IMR-90 (cell line): ENCODE measurements around the gene FBXW12.
"Not testable (repeated sequence)": the region's sequence is repeated elsewhere in the genome, so short reads cannot be mapped to it uniquely, and the experiment has no call there.

Experiments
- POLR2A ChIP-seq: IDR thresholded peaks from 2 replicates; pipeline ENCODE4 v1.6.1; 2012; ENCODE audit warnings: mild to moderate bottlenecking, low read depth, low read length
- TF ChIP-seq, protein P1 (sequence below): conservative IDR thresholded peaks from 2 replicates; pipeline ENCODE4 v1.5.1; 2012; ENCODE audit warnings: mild to moderate bottlenecking, low read depth, low read length, improper control_type of control experiment

GRCh38 chr3:48335286-48335685, 36.7 kb upstream of the FBXW12 start:
- TF ChIP-seq, protein P1, sequence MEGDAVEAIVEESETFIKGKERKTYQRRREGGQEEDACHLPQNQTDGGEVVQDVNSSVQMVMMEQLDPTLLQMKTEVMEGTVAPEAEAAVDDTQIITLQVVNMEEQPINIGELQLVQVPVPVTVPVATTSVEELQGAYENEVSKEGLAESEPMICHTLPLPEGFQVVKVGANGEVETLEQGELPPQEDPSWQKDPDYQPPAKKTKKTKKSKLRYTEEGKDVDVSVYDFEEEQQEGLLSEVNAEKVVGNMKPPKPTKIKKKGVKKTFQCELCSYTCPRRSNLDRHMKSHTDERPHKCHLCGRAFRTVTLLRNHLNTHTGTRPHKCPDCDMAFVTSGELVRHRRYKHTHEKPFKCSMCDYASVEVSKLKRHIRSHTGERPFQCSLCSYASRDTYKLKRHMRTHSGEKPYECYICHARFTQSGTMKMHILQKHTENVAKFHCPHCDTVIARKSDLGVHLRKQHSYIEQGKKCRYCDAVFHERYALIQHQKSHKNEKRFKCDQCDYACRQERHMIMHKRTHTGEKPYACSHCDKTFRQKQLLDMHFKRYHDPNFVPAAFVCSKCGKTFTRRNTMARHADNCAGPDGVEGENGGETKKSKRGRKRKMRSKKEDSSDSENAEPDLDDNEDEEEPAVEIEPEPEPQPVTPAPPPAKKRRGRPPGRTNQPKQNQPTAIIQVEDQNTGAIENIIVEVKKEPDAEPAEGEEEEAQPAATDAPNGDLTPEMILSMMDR, result not testable (repeated sequence)
- TF ChIP-seq POLR2A, result not testable (repeated sequence)
